Stimulated activated CD8-positive, alpha-beta memory T cell treated with anti-CD3 and anti-CD28 coated beads, Interleukin-2, amount 100 ng/mL, for 1 hour (primary cell): Measurements from ENCODE around the gene EML4.
"Not testable (repeated sequence)": the region's sequence is repeated elsewhere in the genome, so short reads cannot be mapped to it uniquely, and the experiment has no call there.

Source experiments
- DNase-seq, 2 donors: peaks; one replicate each; pipeline ENCODE4 v3.0.0-alpha.2; 2020; ENCODE audit warnings: low read depth in 2 of 2

EML4 gene

DNA sequence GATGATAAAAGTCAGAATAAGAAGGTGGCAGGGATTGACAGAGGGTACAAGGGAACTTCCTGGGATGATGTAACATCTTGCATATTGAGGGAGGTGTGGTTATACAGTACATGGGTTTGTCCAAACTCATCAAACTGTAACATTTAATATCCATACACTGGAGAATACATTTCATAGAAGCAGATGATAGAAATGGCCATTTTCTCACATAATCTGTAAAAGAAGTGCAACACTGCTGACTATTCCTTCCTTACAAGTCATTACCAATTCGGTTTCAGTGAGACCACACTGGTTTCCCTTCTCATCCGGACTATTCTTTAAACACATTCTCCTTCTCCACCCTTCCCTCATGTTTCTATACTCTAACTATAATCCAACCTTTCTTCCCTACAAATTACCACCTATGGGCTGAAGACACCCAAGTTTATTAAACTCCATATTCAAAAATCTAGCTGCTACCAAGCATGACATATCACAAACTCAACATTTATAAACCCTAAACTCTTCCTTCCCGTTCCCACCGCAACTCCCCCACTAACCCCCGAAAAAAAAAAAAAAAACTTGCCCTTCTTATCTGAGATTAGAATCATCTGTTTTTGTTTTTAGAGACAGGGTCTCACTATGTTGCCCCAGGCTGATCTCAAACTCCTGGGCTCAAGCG is 190.3 kb downstream of the EML4 start:
- DNase-seq: no peak

DNA sequence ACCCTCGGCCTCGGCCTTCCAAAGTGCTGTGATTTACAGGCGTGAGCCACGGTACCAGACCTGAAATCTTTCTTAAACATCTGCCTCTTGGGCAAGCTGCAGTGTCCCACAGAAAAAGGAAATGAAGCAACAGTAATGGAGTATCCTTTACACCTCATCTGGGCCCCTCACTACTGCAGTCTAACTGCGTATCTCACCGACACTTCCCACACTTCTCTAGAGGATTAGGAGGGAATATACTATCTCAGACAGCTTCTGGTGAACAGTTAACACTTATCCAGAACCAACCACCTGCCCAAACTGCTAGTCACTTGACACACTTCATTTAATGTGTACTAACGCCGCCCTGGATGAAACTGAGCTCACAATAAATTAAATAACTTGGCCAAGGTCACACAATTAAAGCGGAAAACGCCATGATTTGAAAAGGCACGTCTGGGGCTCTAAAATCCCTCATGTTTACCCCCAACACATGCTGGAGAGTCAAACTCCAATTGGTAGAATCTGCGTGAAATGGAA is 190.9 kb downstream of the EML4 start:
- no peak for DNase-seq

DNA sequence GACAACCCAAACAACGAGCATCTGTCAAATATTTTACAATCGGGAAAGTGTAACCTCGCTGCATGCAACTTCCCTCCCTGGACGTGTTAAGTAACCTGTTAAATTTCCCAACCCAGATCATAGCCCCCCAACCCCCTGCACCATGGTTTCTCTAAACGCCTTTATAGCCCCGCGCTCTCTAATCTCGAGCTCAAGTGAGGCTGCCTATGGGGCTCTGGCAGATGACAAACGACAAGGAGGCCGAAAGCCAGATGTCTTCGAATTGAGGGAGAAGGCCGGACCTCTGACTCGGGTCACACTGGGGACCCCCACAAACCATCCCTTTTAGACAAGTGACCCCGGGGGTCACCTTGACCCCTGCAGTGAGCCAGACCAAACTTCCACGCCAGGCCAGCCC is 191.3 kb downstream of the EML4 start:
- no peak for DNase-seq

DNA sequence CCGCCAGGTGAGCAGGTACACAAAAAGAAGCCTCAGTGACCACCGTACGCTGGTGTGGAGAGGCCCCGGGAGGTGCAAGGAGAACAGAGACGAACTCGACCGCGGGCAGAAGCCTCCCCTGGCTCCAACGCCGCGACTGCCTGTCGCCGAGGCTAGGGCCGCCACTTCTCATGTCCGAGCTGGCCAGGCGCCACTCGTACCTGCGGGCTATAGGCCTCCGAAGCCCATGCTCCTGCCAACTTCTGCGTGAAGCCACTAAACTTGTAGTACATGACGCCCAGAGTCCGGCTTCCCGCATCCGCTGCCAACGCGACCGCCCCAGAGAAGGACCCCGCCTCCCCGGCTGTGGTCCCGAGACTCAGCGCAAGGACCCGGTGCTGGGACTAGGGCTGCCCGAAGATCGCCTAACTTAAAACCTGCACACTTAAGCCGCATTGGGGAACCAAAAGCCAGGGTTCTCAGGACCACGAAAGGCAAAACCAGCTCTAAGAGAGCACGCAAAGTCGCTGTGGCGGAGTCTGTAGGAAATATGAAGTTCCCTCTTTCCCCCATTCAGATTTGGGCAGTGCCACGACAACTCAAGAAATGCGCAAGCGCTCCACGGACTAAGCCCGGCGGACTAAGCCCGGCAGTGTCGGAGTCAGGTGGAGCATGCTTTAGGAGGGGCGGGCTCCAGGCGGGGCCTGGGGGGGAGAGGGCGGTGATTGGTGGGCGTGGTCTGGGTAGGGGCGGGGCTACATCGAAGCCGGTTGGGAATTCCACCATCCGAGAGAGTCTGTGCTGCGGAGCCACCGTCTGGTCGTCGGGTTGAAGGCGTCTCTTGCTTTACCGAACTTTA is 192.0 kb downstream of the EML4 start, which contains the start of gene COX7A2L:
Gene COX7A2L, minus strand, starts transcription at position 328 of the 838 bp plus-strand sequence. Its CDS starts 56 bp downstream, at position 272.
- DNase-seq: peak; percentile 95

DNA sequence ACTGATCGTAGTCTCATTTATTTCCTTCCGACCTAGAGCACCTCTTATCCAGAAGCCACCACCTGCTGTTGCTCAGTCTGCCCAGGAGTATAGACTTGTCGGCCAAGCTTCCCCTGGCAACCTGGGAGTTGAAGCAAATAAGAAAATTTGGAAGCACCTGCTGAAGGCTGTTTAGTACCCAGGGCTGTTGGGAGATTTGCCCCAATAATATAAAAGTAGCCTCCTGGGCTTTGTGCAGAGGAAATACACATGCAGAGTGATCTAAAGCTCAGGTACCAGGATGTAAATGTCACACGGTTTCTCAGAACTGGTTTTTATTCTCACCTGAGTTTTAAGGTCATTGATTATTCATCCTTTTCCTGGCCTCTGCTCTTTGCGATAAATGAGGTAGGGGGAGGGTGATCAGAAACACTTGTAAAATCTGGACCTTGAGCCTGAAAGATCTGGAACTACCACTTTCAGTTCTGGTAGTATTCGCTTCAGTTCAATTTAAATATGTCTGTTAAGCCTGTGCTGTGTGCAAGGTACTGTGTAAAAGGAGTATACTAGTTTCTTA is 192.7 kb downstream of the EML4 start:
- no peak for DNase-seq

DNA sequence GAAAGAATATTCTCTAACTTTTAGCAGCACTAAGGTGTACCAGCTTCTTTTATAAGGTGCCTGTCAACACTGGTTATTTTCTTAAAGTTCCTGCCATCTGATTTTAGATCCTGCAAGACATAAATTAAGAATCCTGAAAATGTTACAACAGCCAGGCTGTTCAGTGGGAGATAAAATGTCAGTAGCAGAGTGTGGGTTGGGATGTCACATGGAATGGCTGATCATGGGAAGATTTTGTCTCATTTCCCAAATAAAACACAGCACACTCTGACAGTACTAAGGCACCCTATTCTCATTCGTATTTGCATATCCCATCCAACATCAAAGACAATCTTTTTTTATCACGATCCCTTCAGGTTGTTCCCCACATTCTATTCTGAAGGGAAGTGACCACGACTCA is 194.3 kb downstream of the EML4 start:
- DNase-seq: no peak

DNA sequence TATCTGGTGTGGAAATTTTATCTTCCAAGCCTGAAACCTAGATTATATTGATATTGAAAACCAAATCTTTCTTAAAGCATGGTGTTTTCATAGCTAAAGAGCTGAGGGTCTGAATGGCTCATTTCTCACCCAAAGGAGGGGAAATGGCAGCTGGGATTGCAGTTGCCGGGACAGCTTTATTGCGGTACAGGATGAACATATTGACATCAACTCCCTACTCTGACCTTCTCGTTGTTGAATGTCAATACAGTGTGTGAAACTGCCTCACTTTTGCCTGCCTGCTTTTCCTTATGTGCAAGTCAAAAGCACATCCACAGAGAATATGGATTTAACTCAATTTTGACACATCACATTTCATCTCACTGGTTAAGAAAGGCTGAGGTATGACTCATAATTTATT is 195.5 kb downstream of the EML4 start:
- DNase-seq: no peak

DNA sequence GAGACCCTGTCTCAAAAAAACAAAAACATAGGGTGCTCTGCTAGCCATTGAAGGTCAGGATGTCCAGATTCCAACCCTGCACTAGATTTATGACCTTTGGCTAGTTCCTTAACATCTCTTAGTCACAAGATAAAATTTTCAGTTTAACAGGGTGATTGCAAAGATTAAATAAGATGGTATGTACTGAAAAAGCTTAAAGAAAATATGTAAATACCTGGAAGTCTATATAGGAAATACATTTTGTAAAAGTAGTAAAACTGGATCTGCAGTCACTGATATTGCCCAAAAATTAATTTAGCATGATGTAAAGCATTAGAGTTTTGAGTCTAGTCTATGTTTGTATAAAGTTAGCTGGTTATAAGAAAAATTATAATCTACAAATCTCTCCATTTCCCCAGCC is 197.3 kb downstream of the EML4 start:
- no peak for DNase-seq

DNA sequence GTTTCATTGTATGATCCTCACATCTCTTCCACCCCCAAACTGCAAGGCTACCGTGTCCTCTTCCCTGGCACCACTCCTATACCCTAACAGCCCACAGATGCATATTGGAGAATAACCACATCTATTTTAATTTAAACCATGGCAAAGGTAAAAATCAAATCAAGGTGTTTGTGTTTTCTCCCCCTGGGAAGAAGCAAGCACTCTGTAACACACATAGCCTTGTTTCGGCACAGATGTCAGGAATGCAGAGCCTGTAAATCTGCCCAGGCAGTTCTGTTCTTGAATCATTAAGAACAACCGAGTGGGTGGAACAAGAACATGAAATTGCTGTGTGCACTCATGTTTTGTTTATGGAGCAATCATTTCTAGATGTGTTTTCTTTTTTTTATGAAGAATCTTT is 198.7 kb downstream of the EML4 start:
- no peak for DNase-seq

DNA sequence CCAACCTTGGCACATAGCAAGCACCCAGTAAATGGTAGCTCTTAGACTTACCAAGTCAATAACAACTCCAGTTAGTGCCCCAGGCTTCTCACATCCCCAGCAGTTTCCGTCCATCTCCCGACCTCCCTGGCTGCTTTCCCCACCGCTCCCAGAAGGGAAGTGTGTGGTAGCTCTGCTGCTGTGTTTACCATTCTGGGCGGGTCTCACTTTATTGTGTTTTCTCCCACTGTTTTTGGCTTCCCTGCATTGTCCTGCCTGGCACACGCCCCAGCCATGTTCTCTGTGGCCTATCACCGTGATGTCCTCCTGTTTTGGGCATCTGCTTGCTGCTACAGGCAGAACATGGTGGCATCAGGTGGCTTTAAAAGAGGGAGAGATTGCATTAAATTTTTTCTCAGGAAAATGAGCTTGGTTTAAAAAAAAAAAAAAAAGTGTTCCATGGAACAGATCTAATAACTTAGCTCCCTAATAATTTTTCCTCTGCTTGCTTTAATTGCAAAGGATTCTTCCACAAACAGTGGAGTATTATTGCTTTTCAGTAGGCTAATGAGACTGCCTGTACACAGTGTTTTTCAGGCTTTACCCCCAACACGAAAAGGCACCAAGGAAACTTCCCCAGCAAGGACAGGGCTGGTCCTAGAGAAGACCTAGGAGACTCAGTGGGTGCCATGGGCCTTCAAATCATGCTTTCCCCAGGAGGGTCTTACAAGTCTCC is 199.8 kb downstream of the EML4 start:
- no peak for DNase-seq

DNA sequence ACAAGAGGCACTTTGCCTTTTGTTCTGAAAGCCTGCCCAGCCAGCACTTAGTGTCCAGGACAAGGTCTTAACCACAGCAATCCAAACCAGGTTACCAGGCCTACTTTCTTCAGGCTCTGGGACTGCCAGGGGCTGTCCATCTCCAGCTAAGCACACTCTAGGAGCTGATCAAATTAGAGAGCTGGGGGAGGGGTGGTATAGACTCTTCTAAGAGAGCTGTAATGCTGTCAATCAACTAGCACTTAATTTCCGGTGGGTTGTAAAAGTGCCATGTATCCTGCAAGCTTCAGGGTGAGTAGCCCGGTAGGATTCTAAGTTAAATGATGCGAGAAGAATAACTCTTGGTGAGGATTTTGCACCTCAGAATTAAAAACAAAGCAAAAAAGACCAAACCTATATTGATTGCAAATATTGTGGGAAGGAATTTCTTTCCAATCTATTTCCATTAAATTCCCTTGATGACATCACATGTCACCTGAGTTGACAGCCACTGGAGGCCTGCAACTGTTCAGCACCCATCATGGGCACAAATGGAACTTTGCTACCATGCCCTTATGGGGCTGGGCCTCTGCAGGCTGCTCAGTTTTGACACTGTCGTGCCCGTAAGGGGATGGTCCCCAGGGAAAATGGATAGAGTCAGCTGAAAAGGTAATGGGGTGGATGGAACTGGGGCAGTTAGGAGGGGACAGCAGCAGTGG is 200.5 kb downstream of the EML4 start:
- DNase-seq: no peak

DNA sequence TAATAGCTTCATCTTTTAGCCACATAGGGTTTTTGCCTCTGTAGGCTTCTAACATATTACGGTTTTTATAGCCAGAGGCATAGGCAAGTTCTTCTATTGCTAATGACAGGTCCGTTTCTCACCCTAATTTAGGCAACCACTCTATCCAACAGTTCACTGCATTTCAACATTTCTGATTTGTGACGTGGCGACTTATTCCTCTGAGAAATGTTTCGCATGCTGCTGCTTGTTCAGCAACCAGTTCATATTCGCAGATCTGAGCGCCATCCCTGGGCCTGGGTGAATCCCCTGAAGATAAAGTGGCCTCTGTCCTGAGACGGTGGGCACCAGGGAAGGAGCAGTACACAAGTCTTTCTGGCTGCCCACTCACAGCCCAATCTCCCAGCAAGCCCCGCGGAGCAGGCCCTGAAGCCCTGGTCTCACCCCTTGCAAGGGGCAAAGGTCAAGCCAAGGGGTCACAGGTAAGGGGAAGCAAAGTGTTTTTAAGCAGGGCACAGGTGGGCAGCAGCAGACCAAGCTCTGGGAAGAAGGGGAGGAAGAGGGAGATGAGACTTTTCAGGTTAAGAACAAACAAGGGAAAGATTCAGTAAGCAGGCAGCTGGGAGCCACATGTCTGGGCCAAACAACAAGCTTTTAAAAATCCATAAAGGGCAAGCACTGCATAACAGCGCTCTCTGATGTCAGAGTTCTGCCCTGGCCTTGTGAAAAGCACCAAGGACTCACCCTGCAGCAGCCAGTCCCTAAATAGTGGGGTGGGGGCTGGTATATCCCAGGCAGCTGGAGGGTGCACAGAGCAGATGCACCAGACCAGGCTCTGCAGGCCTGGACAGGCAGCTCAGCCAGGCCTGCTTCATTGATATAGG is 202.7 kb downstream of the EML4 start:
- DNase-seq: no peak

DNA sequence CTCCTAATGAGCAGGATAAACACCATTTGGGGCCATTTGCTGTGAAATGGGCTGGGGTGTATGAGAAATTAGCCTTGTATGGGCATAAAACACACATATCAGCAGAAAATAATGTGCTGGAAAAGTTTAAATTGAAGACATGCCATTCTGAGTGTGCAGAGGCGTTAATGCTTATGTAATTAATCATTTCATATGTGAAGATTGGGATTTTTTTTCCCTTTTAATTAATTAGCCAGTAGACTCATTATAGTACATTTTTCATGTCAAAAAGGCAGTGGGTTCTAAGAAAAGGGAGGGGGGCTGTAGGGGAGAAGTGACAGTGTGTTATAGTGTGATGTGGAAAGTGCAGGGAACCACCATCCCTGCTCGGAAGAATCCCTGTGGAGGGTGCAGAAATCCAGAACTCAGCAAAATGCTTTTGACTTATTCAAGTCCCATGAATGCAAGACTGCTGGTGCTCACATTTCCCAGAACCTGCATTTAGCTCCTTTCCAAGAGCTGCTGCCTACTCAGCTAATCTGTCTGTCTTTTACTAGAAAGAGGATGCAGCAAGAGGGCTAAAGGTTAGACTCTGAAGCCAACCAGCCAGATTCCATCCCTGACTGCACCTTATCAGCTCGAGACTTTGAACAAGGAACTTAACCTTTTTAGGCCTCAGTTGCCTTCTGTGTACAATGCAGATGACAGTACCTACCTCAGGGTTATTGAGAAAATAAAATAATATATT is 203.5 kb downstream of the EML4 start:
- no peak for DNase-seq

DNA sequence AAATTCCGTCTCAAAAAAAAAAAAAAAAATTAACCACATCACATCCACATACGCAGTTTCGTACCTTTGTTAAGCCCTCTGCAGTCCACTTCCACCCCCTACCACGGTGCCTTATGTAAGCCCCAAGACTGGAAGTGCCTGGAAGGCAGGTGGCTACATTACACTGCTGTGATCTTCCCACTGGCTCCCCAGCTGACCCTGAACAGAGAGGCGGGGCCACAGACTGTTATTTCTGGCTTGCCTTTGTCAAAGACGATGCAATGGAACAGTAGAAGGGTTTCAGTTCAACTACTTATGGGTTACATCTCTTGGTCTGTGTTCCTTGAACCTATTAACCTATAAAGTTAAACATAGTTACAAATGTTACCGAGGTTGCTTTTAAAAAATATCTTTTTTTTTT is 207.6 kb downstream of the EML4 start:
- no peak for DNase-seq

DNA sequence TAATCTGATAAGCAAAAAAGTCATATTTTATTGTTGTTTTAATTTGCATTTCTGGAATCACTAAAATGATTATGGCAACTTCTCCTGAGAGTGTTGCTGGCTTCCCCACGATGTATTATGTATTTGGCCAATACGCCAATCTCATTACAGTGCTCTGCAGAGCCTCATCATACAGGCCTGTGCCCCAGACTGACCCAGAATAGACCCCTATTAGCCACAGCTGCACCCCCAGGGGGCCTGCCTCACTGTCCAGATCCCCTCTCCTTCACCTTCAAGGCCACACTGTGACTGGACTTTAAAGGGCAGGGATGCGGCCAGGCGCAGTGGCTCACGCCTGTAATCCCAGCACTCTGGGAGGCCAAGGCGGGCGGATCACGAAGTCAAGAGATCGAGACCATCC is 209.3 kb downstream of the EML4 start:
- no peak for DNase-seq

DNA sequence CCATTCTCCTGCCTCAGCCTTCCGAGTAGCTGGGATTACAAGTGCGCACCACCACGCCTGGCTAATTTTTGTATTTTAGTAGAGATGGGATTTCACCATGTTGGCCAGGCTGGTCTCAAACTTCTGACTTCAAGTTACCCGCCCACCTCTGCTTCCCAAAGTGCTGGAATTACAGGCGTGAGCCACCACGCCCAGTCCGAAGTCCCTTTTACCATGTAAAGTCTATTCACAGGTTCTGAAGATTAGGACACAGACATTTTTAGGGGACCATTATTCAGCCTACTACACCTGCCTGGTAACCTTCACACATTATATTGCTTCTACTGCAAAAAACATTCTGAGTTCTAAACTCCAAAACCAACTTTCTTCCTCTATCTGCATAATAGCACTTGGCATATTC is 210.9 kb downstream of the EML4 start:
- DNase-seq: not testable (repeated sequence)

DNA sequence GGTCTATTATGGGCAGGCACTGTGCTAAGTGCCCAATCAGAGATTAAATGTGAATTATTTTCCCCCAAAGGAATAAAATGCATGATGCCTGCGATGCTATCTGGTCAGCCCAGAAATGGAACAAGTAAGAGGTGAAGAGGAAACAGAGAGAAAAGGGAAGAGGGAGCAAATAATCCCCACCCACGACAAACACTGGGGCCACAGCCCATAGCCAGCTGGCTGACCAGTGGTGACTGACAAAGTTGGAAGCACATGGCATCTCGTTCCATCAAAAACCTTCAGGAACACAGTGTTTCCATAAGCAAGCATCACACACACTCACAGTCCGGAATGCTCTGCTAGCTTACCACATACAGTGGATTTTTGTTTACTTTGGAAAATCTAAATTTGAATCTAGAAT is 213.0 kb downstream of the EML4 start:
- no peak for DNase-seq
